OCI-LY1 (cell line): ENCODE results near the gene EXOC7.

Source experiments
- CTCF ChIP-seq: fragments of 200-600 bp; sonication (generic), shearing (Covaris generic); IDR thresholded peaks from 2 replicates; pipeline ENCODE4 v1.5.1; 2017; ENCODE audit warnings: mild to moderate bottlenecking, antibody characterized with exemption, low read length, moderate library complexity, mixed read lengths
- EZH2 ChIP-seq: fragments of 200-600 bp; sonication (generic), shearing (Covaris generic); IDR thresholded peaks from 2 replicates; pipeline ENCODE4 v1.8.0; 2017; ENCODE audit warnings: borderline replicate concordance, mixed run types, mild to moderate bottlenecking, antibody characterized with exemption, low read length, moderate library complexity, mixed read lengths

DNA sequence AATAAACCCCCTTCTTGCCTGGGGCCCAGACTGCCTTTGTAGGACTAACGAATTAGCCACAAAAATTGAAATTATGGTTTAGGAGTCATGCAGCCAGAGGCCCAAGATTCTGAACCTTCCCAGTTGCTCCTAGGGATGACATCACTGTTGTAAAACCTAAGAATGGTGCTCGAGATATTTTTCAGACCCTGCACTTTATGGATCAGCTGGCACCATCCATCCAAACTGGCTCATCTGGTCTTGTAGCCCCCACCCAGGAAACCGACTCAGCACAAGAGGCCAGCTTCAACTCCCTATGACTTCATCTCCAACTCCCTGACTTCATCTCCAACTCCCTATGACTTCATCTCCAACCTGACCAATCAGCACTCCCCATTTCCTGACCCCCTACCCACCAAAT, 65.5 kb downstream of the EXOC7 start:
- TF ChIP-seq CTCF (no peak), EZH2 (no peak)
